HepG2 (cell line): ENCODE results near the gene PRKCG. TPM values are rescaled to one million over a fixed set of nuclear protein-coding genes. Genes with fewer than 3 reads are reported as not detected.

Experiments
- CSRNP2 ChIP-seq: sonication (generic); formaldehyde crosslinking; conservative IDR thresholded peaks from 2 replicates; pipeline ENCODE4 v1.8.0; 2022; ENCODE audit warnings: low read depth, missing genetic modification reagents
- GATAD1 ChIP-seq: IDR thresholded peaks from 2 replicates; pipeline ENCODE4 v1.6.1; 2016; ENCODE audit warnings: missing genetic modification reagents, missing compliant biosample characterization
- GLMP ChIP-seq: sonication (generic); formaldehyde crosslinking; IDR thresholded peaks from 2 replicates; pipeline ENCODE4 v1.9.0; 2021; ENCODE audit warnings: missing genetic modification reagents, mild to moderate bottlenecking, borderline replicate concordance
- HBP1 ChIP-seq: IDR thresholded peaks from 2 replicates; pipeline ENCODE4 v1.6.1; 2016; ENCODE audit warnings: low read depth, control low read depth
- TAF1 ChIP-seq: sonication (generic); formaldehyde crosslinking; IDR thresholded peaks from 2 replicates; pipeline ENCODE4 v1.4.0; 2020; ENCODE audit warnings: missing genetic modification reagents
- TBX2 ChIP-seq: sonication (generic); formaldehyde crosslinking; IDR thresholded peaks from 2 replicates; pipeline ENCODE4 v1.5.0; 2020; ENCODE audit warnings: missing genetic modification reagents, mild to moderate bottlenecking, borderline replicate concordance
- TRIM22 ChIP-seq: fragments of 450-650 bp; IDR thresholded peaks from 2 replicates; pipeline ENCODE4 v1.6.1; 2017
- polyA plus RNA-seq, 8 experiments: library from polyadenylated mRNA; depleted of rRNA in 3 of 8; stranded (reverse) in 7 of 8; unstranded in 1 of 8; fragments of >200 nt; fragmentation: Illumina TruSeq in 4 of 8; extraction: Trizol in 4 of 8; gene quantifications; 2 replicates each; pipeline versions ENCODE4 v1.2.1 to v1.2.3, GENCODE V29; 2011 to 2016; ENCODE audit warnings: low read depth in 4 of 8, missing spikeins in 1 of 8, mixed read lengths in 1 of 8; ENCODE audit not compliant: insufficient read depth in 1 of 8
- total RNA-seq, 5 experiments: library from RNA; depleted of rRNA; stranded (reverse); fragments of >200 nt; fragmentation: Illumina TruSeq; extraction: Trizol; gene quantifications; 2 replicates each; pipeline ENCODE4 v1.2.3, GENCODE V29; 2016; ENCODE audit warnings: low read depth in 1 of 5
- TF ChIP-seq, protein P1 (sequence below): sonication (generic); formaldehyde crosslinking; IDR thresholded peaks from 2 replicates; pipeline ENCODE4 v1.4.0; 2020; ENCODE audit warnings: low read depth, missing genetic modification reagents
- TF ChIP-seq, protein P2 (sequence below): sonication (generic); formaldehyde crosslinking; IDR thresholded peaks from 2 replicates; pipeline ENCODE4 v1.4.0; 2020; ENCODE audit warnings: missing genetic modification reagents

Gene PRKCG
- total and polyA plus RNA-seq, 2 of the 13 experiments (the other 11 are each of a cell fraction or from before 2014, with no cell fraction given): 0.02 to 0.03 TPM

- TF ChIP-seq, protein P1, sequence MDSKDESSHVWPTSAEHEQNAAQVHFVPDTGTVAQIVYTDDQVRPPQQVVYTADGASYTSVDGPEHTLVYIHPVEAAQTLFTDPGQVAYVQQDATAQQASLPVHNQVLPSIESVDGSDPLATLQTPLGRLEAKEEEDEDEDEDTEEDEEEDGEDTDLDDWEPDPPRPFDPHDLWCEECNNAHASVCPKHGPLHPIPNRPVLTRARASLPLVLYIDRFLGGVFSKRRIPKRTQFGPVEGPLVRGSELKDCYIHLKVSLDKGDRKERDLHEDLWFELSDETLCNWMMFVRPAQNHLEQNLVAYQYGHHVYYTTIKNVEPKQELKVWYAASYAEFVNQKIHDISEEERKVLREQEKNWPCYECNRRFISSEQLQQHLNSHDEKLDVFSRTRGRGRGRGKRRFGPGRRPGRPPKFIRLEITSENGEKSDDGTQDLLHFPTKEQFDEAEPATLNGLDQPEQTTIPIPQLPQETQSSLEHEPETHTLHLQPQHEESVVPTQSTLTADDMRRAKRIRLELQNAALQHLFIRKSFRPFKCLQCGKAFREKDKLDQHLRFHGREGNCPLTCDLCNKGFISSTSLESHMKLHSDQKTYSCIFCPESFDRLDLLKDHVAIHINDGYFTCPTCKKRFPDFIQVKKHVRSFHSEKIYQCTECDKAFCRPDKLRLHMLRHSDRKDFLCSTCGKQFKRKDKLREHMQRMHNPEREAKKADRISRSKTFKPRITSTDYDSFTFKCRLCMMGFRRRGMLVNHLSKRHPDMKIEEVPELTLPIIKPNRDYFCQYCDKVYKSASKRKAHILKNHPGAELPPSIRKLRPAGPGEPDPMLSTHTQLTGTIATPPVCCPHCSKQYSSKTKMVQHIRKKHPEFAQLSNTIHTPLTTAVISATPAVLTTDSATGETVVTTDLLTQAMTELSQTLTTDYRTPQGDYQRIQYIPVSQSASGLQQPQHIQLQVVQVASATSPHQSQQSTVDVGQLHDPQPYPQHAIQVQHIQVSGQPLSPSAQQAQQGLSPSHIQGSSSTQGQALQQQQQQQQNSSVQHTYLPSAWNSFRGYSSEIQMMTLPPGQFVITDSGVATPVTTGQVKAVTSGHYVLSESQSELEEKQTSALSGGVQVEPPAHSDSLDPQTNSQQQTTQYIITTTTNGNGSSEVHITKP (CRISPR knock-in tag): 0 out of 2 replicates have a peak, but pooled peaks have one; percentile 63
- TF ChIP-seq TBX2 (CRISPR knock-in tag): peak; percentile 89; the same call in 1 of the 2 replicates
- TF ChIP-seq TRIM22: no peak
- TF ChIP-seq GLMP (CRISPR knock-in tag): no peak
- TF ChIP-seq CSRNP2 (CRISPR knock-in tag): no peak
- TF ChIP-seq GATAD1 (CRISPR knock-in tag): peak; percentile 66; the same call in 1 of the 2 replicates
- peak; percentile 73 for TF ChIP-seq HBP1
- TF ChIP-seq, protein P2, sequence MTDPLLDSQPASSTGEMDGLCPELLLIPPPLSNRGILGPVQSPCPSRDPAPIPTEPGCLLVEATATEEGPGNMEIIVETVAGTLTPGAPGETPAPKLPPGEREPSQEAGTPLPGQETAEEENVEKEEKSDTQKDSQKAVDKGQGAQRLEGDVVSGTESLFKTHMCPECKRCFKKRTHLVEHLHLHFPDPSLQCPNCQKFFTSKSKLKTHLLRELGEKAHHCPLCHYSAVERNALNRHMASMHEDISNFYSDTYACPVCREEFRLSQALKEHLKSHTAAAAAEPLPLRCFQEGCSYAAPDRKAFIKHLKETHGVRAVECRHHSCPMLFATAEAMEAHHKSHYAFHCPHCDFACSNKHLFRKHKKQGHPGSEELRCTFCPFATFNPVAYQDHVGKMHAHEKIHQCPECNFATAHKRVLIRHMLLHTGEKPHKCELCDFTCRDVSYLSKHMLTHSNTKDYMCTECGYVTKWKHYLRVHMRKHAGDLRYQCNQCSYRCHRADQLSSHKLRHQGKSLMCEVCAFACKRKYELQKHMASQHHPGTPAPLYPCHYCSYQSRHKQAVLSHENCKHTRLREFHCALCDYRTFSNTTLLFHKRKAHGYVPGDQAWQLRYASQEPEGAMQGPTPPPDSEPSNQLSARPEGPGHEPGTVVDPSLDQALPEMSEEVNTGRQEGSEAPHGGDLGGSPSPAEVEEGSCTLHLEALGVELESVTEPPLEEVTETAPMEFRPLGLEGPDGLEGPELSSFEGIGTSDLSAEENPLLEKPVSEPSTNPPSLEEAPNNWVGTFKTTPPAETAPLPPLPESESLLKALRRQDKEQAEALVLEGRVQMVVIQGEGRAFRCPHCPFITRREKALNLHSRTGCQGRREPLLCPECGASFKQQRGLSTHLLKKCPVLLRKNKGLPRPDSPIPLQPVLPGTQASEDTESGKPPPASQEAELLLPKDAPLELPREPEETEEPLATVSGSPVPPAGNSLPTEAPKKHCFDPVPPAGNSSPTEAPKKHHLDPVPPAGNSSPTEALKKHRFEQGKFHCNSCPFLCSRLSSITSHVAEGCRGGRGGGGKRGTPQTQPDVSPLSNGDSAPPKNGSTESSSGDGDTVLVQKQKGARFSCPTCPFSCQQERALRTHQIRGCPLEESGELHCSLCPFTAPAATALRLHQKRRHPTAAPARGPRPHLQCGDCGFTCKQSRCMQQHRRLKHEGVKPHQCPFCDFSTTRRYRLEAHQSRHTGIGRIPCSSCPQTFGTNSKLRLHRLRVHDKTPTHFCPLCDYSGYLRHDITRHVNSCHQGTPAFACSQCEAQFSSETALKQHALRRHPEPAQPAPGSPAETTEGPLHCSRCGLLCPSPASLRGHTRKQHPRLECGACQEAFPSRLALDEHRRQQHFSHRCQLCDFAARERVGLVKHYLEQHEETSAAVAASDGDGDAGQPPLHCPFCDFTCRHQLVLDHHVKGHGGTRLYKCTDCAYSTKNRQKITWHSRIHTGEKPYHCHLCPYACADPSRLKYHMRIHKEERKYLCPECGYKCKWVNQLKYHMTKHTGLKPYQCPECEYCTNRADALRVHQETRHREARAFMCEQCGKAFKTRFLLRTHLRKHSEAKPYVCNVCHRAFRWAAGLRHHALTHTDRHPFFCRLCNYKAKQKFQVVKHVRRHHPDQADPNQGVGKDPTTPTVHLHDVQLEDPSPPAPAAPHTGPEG (CRISPR knock-in tag): no peak
- TF ChIP-seq TAF1 (CRISPR knock-in tag): peak; percentile 51
Measured at GRCh38 chr19:53864308-53864836, 17.6 kb upstream of the PRKCG start (continued).
